ENCODE measurements around the gene B4GALT6.

Gene B4GALT6

DNA sequence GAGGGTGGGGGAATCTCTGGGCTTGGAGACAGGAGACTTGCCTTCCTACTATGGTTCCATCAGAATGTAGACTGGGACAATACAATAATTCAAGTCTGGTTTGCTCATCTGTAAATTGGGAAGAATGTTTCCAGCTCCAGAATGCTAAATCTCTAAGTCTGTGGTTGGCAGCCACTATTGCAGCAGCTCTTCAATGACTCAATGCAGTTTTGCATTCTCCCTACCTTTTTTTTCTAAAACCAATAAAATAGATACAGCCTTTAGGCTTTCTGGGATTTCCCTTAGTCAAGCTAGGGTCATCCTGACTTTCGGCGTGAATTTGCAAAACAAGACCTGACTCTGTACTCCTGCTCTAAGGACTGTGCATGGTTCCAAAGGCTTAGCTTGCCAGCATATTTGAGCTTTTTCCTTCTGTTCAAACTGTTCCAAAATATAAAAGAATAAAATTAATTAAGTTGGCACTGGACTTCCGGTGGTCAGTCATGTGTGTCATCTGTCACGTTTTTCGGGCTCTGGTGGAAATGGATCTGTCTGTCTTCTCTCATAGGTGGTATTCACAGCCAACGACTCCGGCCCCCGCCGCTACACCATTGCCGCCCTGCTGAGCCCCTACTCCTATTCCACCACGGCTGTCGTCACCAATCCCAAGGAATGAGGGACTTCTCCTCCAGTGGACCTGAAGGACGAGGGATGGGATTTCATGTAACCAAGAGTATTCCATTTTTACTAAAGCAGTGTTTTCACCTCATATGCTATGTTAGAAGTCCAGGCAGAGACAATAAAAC, 86.2 kb downstream of the B4GALT6 start:
- Histone ChIP-seq H3K9me3 (ENCODE audit: control insufficient read depth, low read depth, low read length) (no peaks in the 10 kb centered on the region), H3K27me3 (ENCODE audit: control insufficient read depth, insufficient read depth, low read length) (no peaks in the 10 kb centered on the region), H3K9ac (ENCODE audit: low read length) (no peak overlapping the region), H3K4me3 (ENCODE audit: low read length) (no peak overlapping the region), H3K4me1 (ENCODE audit: control insufficient read depth, low read depth, low read length) (no peaks in the 10 kb centered on the region), H3K36me3 (ENCODE audit: control insufficient read depth, low read depth, low read length) (no peaks in the 10 kb centered on the region), H3K27ac (ENCODE audit: low read length) (no peak overlapping the region)

DNA sequence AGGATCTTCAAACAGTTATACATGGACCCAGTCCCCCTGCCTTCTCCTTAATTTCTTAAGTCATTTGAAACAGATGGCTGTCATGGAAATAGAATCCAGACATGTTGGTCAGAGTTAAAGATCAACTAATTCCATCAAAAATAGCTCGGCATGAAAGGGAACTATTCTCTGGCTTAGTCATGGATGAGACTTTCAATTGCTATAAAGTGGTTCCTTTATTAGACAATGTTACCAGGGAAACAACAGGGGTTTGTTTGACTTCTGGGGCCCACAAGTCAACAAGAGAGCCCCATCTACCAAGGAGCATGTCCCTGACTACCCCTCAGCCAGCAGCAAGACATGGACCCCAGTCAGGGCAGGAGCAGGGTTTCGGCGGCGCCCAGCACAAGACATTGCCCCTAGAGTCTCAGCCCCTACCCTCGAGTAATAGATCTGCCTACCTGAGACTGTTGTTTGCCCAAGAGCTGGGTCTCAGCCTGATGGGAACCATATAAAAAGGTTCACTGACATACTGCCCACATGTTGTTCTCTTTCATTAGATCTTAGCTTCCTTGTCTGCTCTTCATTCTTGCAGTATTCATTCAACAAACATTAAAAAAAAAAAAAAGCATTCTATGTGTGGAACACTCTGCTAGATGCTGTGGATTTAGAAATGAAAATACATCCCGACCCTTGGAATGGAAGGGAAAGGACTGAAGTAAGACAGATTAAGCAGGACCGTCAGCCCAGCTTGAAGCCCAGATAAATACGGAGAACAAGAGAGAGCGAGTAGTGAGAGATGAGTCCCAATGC, 88.1 kb downstream of the B4GALT6 start:
- Histone ChIP-seq H3K4me3 (ENCODE audit: low read length) (no peak overlapping the region), H3K27me3 (ENCODE audit: control insufficient read depth, insufficient read depth, low read length) (no peaks in the 10 kb centered on the region), H3K36me3 (ENCODE audit: control insufficient read depth, low read depth, low read length) (no peaks in the 10 kb centered on the region), H3K9me3 (ENCODE audit: control insufficient read depth, low read depth, low read length) (no peaks in the 10 kb centered on the region), H3K4me1 (ENCODE audit: control insufficient read depth, low read depth, low read length) (no peaks in the 10 kb centered on the region), H3K9ac (ENCODE audit: low read length) (no peak overlapping the region), H3K27ac (ENCODE audit: low read length) (no peak overlapping the region)

- H3K9ac ChIP-seq (ENCODE audit: low read length): no peak overlapping the region
- no peaks in the 10 kb centered on the region for H3K27me3 ChIP-seq (ENCODE audit: control insufficient read depth, insufficient read depth, low read length)
- no peaks in the 10 kb centered on the region for H3K36me3 ChIP-seq (ENCODE audit: control insufficient read depth, low read depth, low read length)
- H3K27ac ChIP-seq (ENCODE audit: low read length): no peak overlapping the region
- H3K9me3 ChIP-seq (ENCODE audit: control insufficient read depth, low read depth, low read length): no peaks in the 10 kb centered on the region
- no peaks in the 10 kb centered on the region for H3K4me1 ChIP-seq (ENCODE audit: control insufficient read depth, low read depth, low read length)
- no peak overlapping the region for H3K4me3 ChIP-seq (ENCODE audit: low read length)
Measured at GRCh38 chr18:31595121-31595771, 89.1 kb downstream of the B4GALT6 start.

- Histone ChIP-seq H3K27ac (ENCODE audit: low read length) (no peak overlapping the region), H3K9me3 (ENCODE audit: control insufficient read depth, low read depth, low read length) (no peaks in the 10 kb centered on the region), H3K4me1 (ENCODE audit: control insufficient read depth, low read depth, low read length) (no peaks in the 10 kb centered on the region), H3K9ac (ENCODE audit: low read length) (no peak overlapping the region), H3K27me3 (ENCODE audit: control insufficient read depth, insufficient read depth, low read length) (no peaks in the 10 kb centered on the region), H3K36me3 (ENCODE audit: control insufficient read depth, low read depth, low read length) (no peaks in the 10 kb centered on the region), H3K4me3 (ENCODE audit: low read length) (no peak overlapping the region)
Measured at GRCh38 chr18:31592506-31593157, 91.7 kb downstream of the B4GALT6 start.

DNA sequence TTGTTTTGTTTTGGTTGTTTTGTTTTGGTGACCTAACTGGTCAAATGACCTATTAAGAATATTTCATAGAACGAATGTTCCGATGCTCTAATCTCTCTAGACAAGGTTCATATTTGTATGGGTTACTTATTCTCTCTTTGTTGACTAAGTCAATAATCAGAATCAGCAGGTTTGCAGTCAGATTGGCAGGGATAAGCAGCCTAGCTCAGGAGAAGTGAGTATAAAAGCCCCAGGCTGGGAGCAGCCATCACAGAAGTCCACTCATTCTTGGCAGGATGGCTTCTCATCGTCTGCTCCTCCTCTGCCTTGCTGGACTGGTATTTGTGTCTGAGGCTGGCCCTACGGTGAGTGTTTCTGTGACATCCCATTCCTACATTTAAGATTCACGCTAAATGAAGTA, 92.8 kb downstream of the B4GALT6 start, which contains the start of gene TTR:
Gene TTR (plus strand): TSS at position 250 of the 400 bp plus-strand sequence. CDS start 26 bp downstream, at position 276.
- no peaks in the 10 kb centered on the region for H3K9me3 ChIP-seq (ENCODE audit: control insufficient read depth, low read depth, low read length)
- H3K27ac ChIP-seq (ENCODE audit: low read length): no peak within 1 kb of the TSS
- no peaks in the 10 kb centered on the region for H3K36me3 ChIP-seq (ENCODE audit: control insufficient read depth, low read depth, low read length)
- H3K27me3 ChIP-seq (ENCODE audit: control insufficient read depth, insufficient read depth, low read length): no peaks in the 10 kb centered on the region
- H3K4me3 ChIP-seq (ENCODE audit: low read length): no peak within 1 kb of the TSS
- H3K4me1 ChIP-seq (ENCODE audit: control insufficient read depth, low read depth, low read length): no peaks in the 10 kb centered on the region
- no peak within 1 kb of the TSS for H3K9ac ChIP-seq (ENCODE audit: low read length)

- H3K27me3 ChIP-seq (ENCODE audit: control insufficient read depth, insufficient read depth, low read length): no peaks in the 10 kb centered on the region
- H3K27ac ChIP-seq (ENCODE audit: low read length): no peak overlapping the region
- no peaks in the 10 kb centered on the region for H3K4me1 ChIP-seq (ENCODE audit: control insufficient read depth, low read depth, low read length)
- H3K9me3 ChIP-seq (ENCODE audit: control insufficient read depth, low read depth, low read length): no peaks in the 10 kb centered on the region
- H3K9ac ChIP-seq (ENCODE audit: low read length): no peak overlapping the region
- no peaks in the 10 kb centered on the region for H3K36me3 ChIP-seq (ENCODE audit: control insufficient read depth, low read depth, low read length)
- no peak overlapping the region for H3K4me3 ChIP-seq (ENCODE audit: low read length)
Measured at GRCh38 chr18:31591113-31591512, 93.3 kb downstream of the B4GALT6 start.

- Histone ChIP-seq H3K4me3 (ENCODE audit: low read length) (no peak overlapping the region), H3K27ac (ENCODE audit: low read length) (no peak overlapping the region), H3K9me3 (ENCODE audit: control insufficient read depth, low read depth, low read length) (no peaks in the 10 kb centered on the region), H3K36me3 (ENCODE audit: control insufficient read depth, low read depth, low read length) (no peaks in the 10 kb centered on the region), H3K27me3 (ENCODE audit: control insufficient read depth, insufficient read depth, low read length) (no peaks in the 10 kb centered on the region), H3K4me1 (ENCODE audit: control insufficient read depth, low read depth, low read length) (no peaks in the 10 kb centered on the region), H3K9ac (ENCODE audit: low read length) (no peak overlapping the region)
Measured at GRCh38 chr18:31590570-31590969, 93.8 kb downstream of the B4GALT6 start.

- Histone ChIP-seq H3K4me3 (ENCODE audit: low read length) (no peak overlapping the region), H3K27ac (ENCODE audit: low read length) (no peak overlapping the region), H3K9ac (ENCODE audit: low read length) (no peak overlapping the region), H3K4me1 (ENCODE audit: control insufficient read depth, low read depth, low read length) (no peaks in the 10 kb centered on the region), H3K36me3 (ENCODE audit: control insufficient read depth, low read depth, low read length) (no peaks in the 10 kb centered on the region), H3K27me3 (ENCODE audit: control insufficient read depth, insufficient read depth, low read length) (no peaks in the 10 kb centered on the region), H3K9me3 (ENCODE audit: control insufficient read depth, low read depth, low read length) (no peaks in the 10 kb centered on the region)
Measured at GRCh38 chr18:31587529-31587928, 96.9 kb downstream of the B4GALT6 start.

DNA sequence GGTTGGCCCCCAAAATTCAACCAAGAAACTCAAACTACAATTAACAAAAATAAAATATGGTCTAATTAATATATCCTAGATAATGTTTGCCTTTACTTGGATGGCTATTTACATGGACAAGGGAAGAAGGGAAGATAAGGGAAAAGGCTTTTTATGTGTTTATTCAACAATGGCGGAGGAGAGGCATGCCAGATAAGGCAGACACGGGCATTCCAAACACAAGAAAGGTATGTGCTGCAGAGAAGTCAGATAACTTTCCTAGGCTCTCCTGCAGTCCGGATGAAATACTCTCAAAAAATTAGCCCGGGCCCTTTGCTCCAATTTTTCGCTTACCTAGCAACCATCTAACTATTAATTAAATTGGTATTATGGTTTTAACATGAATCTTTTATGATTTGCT, 97.8 kb downstream of the B4GALT6 start:
- Histone ChIP-seq H3K9me3 (ENCODE audit: control insufficient read depth, low read depth, low read length) (no peaks in the 10 kb centered on the region), H3K27me3 (ENCODE audit: control insufficient read depth, insufficient read depth, low read length) (no peaks in the 10 kb centered on the region), H3K36me3 (ENCODE audit: control insufficient read depth, low read depth, low read length) (no peaks in the 10 kb centered on the region), H3K4me1 (ENCODE audit: control insufficient read depth, low read depth, low read length) (no peaks in the 10 kb centered on the region), H3K27ac (ENCODE audit: low read length) (no peak overlapping the region), H3K9ac (ENCODE audit: low read length) (no peak overlapping the region), H3K4me3 (ENCODE audit: low read length) (no peak overlapping the region)

DNA sequence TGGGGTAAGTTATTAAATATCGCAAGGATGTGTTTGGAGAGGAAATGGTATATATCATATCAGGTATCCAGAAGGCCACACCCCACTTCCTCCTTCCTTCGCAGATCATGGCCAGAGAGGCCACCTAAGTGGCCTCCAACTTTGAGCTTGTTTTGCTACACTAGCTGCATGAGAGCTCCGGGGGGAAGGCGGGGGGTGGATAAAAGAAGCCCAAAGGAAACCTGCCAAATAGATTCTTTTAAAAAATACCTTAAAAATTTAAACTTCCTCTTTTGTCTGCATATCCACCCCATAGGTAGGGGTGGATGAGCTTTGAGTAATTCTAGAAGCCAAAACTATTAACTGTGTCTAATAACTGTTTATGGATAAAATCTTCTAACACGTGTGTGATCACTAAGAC, 98.4 kb downstream of the B4GALT6 start:
- H3K36me3 ChIP-seq (ENCODE audit: control insufficient read depth, low read depth, low read length): no peaks in the 10 kb centered on the region
- no peak overlapping the region for H3K9ac ChIP-seq (ENCODE audit: low read length)
- H3K27ac ChIP-seq (ENCODE audit: low read length): no peak overlapping the region
- H3K9me3 ChIP-seq (ENCODE audit: control insufficient read depth, low read depth, low read length): no peaks in the 10 kb centered on the region
- no peak overlapping the region for H3K4me3 ChIP-seq (ENCODE audit: low read length)
- no peaks in the 10 kb centered on the region for H3K4me1 ChIP-seq (ENCODE audit: control insufficient read depth, low read depth, low read length)
- H3K27me3 ChIP-seq (ENCODE audit: control insufficient read depth, insufficient read depth, low read length): no peaks in the 10 kb centered on the region

DNA sequence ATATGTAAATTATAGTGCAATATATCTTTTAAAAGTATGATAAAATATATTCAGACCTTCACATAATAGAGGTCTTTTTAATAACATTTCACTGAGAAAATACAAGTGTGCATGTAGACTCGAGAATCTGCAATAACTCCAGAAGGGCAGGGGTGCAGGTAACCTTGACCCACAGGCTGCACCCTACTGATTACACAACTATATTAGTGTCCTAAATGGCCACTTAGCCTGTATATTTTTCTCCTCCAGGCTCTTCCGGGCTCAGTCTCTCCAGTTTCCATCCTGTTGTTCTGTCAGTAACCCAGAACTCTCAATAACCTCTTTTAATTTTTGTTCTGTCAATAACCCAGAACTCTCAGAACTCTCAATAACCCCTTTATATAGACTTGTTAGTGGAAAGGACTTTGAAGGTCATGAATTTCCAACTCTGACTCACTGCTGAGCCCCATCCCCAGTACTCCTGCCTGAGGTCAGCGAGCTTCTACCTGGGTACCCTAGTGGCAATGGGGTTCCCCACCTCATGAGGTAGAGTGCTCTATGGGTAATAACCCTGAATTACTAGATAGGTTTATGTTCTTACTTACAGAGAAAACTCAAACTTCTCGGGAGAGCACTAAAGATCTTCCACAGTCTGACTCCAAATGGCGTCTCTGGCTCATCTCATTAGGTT, 101.1 kb downstream of the B4GALT6 start:
- Histone ChIP-seq H3K27ac (ENCODE audit: low read length) (no peak overlapping the region), H3K9me3 (ENCODE audit: control insufficient read depth, low read depth, low read length) (no peaks in the 10 kb centered on the region), H3K27me3 (ENCODE audit: control insufficient read depth, insufficient read depth, low read length) (no peaks in the 10 kb centered on the region), H3K4me3 (ENCODE audit: low read length) (no peak overlapping the region), H3K9ac (ENCODE audit: low read length) (no peak overlapping the region), H3K36me3 (ENCODE audit: control insufficient read depth, low read depth, low read length) (no peaks in the 10 kb centered on the region), H3K4me1 (ENCODE audit: control insufficient read depth, low read depth, low read length) (no peaks in the 10 kb centered on the region)
